Hepatocyte (in vitro differentiated cells): ENCODE results near the gene SEMA6C.

Experiments
- CTCF ChIP-seq: fragments of 200-600 bp; sonication (generic); IDR thresholded peaks from 2 replicates; pipeline ENCODE4 v1.5.1; 2016; ENCODE audit warnings: antibody characterized with exemption, mild to moderate bottlenecking; ENCODE audit not compliant: poor library complexity
- EZH2 ChIP-seq: fragments of 200-600 bp; sonication (generic); IDR thresholded peaks from 2 replicates; pipeline ENCODE4 v1.6.1; 2016; ENCODE audit warnings: antibody characterized with exemption, mild to moderate bottlenecking, borderline replicate concordance

- TF ChIP-seq CTCF (no peak), EZH2 (no peak)
Measured at GRCh38 chr1:151193304-151193703, 46.9 kb upstream of the SEMA6C start.
